ENCODE data around the gene RSPH10B2.
"Not testable (repeated sequence)": the region's sequence is repeated elsewhere in the genome, so short reads cannot be mapped to it uniquely, and the experiment has no call there.

DNA sequence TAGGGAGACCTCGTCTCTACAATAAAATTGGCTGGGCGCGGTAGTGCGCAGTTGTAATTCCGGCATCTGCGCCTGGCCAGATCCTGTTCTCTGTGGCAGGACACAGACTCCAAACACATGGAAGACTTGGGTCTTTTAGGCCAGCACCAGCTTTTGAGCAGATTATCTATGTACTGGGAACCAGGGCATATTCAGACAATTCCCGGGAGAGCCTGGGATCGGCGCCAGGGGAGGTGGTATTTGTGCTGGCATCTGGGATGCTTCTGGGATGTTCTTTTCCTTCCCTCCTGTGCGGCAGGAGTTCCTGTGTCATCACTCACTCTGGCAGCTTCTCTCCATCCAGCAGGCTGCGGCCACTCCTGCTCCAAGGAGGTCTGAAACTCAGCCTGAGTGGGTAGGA, 15.5 kb upstream of the RSPH10B2 start:
- TF ChIP-seq EZH2 (IDR thresholded peaks at IDR 0.05; ENCODE audit: low read depth, unreplicated experiment); CTCF (conservative IDR thresholded peaks at IDR 0.05; ENCODE audit: low read depth in 2 of 2); POLR2AphosphoS5 (IDR thresholded peaks at IDR 0.05; ENCODE audit: low read depth); ETS1 (IDR thresholded peaks at IDR 0.05); JUNB (IDR thresholded peaks at IDR 0.05; ENCODE audit: unreplicated experiment); ZNF331 (CRISPR knock-in tag; IDR thresholded peaks at IDR 0.05; ENCODE audit: low read depth); ZNF114 (CRISPR knock-in tag; IDR thresholded peaks at IDR 0.05); CREB1 (CRISPR knock-in tag; IDR thresholded peaks at IDR 0.05; ENCODE audit: low read depth): not testable (repeated sequence)

Data from GM23338 (cell line).